A673 (cell line): Measurements from ENCODE around the gene MYOZ1. TPM values are rescaled to one million over a fixed set of nuclear protein-coding genes. Genes with fewer than 3 reads are reported as not detected.

ENCODE experiments used
- BruUV-seq: library from RNA; stranded (reverse); fragments of 400-500 nt; replicated peaks from 2 replicates; lab custom pipeline; 2021; lab: Mats Ljungman, UMichigan
- CTCF ChIA-PET: fragments of 300-600 bp; sonication (Branson Sonifier 250); formaldehyde crosslinking; loops from one replicate; lab custom pipeline; 2022; ENCODE audit warnings: antibody characterized with exemption; lab: Charles Lee
- POLR2A ChIA-PET: fragments of 300-600 bp; sonication (Branson Sonifier 250); formaldehyde crosslinking; loops from one replicate; lab custom pipeline; 2022; ENCODE audit warnings: antibody characterized with exemption; ENCODE audit not compliant: low non-redundant PET; lab: Charles Lee
- DNase-seq: peaks from one replicate; pipeline ENCODE4 v3.0.0-alpha.2; 2015; ENCODE audit warnings: low spot score
- H3K27ac ChIP-seq: fragments of 200-600 bp; sonication (generic); 2 replicates; pipeline ENCODE4 v1.5.1; 2016; ENCODE audit warnings: mixed run types, low read depth, mild to moderate bottlenecking, mixed read lengths, antibody characterized with exemption, low read length; ENCODE audit not compliant: poor library complexity, severe bottlenecking
- H3K27me3 ChIP-seq: fragments of 200-600 bp; sonication (generic); replicated peaks from 2 replicates; pipeline ENCODE4 v1.6.1; 2017; ENCODE audit warnings: mixed run types, low read depth, mild to moderate bottlenecking, mixed read lengths, antibody characterized with exemption, low read length; ENCODE audit not compliant: insufficient read depth, poor library complexity
- H3K36me3 ChIP-seq: fragments of 200-600 bp; sonication (generic); 2 replicates; pipeline ENCODE4 v1.6.1; 2016; ENCODE audit warnings: mixed run types, mild to moderate bottlenecking, mixed read lengths, antibody characterized with exemption, low read length; ENCODE audit not compliant: insufficient read depth, poor library complexity, severe bottlenecking
- H3K4me1 ChIP-seq: fragments of 200-600 bp; sonication (generic); 2 replicates; pipeline ENCODE4 v1.6.1; 2017; ENCODE audit warnings: mixed run types, mild to moderate bottlenecking, mixed read lengths, antibody characterized with exemption, low read length; ENCODE audit not compliant: insufficient read depth, poor library complexity, severe bottlenecking
- H3K4me3 ChIP-seq: fragments of 200-600 bp; sonication (generic); 2 replicates; pipeline ENCODE4 v1.5.1; 2016; ENCODE audit warnings: low read depth, mixed run types, mild to moderate bottlenecking, mixed read lengths, low read length; ENCODE audit not compliant: poor library complexity, severe bottlenecking
- H3K9me3 ChIP-seq: fragments of 200-600 bp; sonication (generic); 2 replicates; pipeline ENCODE4 v1.6.1; 2016; ENCODE audit warnings: mixed run types, low read depth, mild to moderate bottlenecking, mixed read lengths, antibody characterized with exemption, low read length; ENCODE audit not compliant: poor library complexity, severe bottlenecking
- EZH2 ChIP-seq: fragments of 200-600 bp; sonication (generic); IDR thresholded peaks from 2 replicates; pipeline ENCODE4 v1.6.1; 2017; ENCODE audit warnings: borderline replicate concordance, low read depth, mild to moderate bottlenecking, mixed read lengths, antibody characterized with exemption, low read length; ENCODE audit not compliant: poor library complexity, severe bottlenecking
- intact Hi-C: fragments of 100-400 bp; cut with micrococcal nuclease; formaldehyde crosslinking; loops from one replicate; pipeline ENCODE4 v1.10.0; 2022; ENCODE audit not compliant: unreplicated experiment
- total RNA-seq: library from RNA; stranded (reverse); gene quantifications from 2 replicates; pipeline ENCODE4 v1.2.3, GENCODE V29; 2021
- TF ChIP-seq, protein P1 (sequence below): fragments of 300-800, 200-600 bp; sonication (generic); conservative IDR thresholded peaks from 2 replicates; pipeline ENCODE4 v1.5.1; 2017; ENCODE audit warnings: low read depth, mild to moderate bottlenecking, antibody characterized with exemption, low read length, moderate library complexity, mixed read lengths

Gene MYOZ1
- total RNA-seq, 1 experiment from 2014 or later = 0.19 TPM

DNA sequence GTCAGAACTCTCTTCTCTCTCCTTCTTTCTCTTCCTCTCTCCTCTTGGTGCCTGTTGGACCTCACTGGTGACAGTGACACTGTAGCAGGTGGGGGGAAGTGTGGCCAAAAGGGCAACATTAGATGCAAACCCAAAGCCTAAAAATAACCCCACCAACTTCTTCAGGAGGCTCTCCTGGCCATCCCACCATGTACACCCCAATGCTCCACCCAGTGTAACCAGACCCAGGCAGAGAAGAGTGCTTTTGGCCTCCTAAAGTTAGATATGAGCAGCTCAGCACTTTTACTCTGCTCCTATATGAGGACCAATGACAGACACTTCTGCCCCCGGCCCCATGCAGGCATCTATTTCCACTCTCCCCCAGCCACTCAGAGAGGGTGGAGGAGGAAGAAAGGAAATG lies 5.5 kb downstream of the MYOZ1 start:
- Histone ChIP-seq H3K27me3 (no peaks in the 10 kb centered on the region), H3K4me3 (no peak overlapping the region), H3K9me3 (no peaks in the 10 kb centered on the region), H3K36me3 (no peaks in the 10 kb centered on the region), H3K27ac (no peak overlapping the region), H3K4me1 (no peaks in the 10 kb centered on the region)
- ChIA-PET POLR2A (interaction anchor here (0.6 kb wide), 1 partner anchor 10 kb away, joined by 3 read pairs; no protein-coding TSS in a partner anchor), CTCF (no interaction called here)
- TF ChIP-seq EZH2 = no peak
- TF ChIP-seq, protein P1, sequence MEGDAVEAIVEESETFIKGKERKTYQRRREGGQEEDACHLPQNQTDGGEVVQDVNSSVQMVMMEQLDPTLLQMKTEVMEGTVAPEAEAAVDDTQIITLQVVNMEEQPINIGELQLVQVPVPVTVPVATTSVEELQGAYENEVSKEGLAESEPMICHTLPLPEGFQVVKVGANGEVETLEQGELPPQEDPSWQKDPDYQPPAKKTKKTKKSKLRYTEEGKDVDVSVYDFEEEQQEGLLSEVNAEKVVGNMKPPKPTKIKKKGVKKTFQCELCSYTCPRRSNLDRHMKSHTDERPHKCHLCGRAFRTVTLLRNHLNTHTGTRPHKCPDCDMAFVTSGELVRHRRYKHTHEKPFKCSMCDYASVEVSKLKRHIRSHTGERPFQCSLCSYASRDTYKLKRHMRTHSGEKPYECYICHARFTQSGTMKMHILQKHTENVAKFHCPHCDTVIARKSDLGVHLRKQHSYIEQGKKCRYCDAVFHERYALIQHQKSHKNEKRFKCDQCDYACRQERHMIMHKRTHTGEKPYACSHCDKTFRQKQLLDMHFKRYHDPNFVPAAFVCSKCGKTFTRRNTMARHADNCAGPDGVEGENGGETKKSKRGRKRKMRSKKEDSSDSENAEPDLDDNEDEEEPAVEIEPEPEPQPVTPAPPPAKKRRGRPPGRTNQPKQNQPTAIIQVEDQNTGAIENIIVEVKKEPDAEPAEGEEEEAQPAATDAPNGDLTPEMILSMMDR = no peak
- no TSS peak for BruUV-seq
- intact Hi-C loops = no loop called here
- DNase-seq = no peak

DNA sequence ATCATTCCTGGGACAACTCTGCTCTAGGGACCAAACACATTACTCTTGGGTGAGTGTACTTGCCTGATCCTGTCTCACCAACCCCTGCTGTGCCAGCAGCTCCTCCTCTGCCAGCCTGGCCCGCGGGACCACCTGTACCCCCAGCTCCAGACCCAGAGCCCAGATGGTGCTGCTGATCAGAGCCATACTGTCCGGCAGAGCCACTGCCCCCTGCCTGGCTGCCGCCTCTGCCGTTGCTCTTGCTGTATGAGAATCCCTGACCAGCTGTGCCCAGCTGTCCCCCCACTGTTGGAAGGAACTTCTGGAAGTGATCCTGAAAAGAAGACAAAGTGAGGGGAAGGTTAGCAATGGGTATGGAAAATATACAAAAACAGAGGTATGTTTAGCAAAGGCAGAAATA lies 6.9 kb downstream of the MYOZ1 start:
- TF ChIP-seq, protein P1 = no peak
- no peak for TF ChIP-seq EZH2
- H3K4me3 ChIP-seq = no peak overlapping the region
- no peaks in the 10 kb centered on the region for H3K36me3 ChIP-seq
- ChIA-PET POLR2A (interaction anchor here (0.5 kb wide), 1 partner anchor 82 kb away, joined by 6 read pairs; no protein-coding TSS in a partner anchor), CTCF (no interaction called here)
- BruUV-seq = no TSS peak
- intact Hi-C loops = no loop called here
- no peaks in the 10 kb centered on the region for H3K9me3 ChIP-seq
- DNase-seq = no peak
- no peaks in the 10 kb centered on the region for H3K27me3 ChIP-seq
- H3K27ac ChIP-seq = no peak overlapping the region
- H3K4me1 ChIP-seq = no peaks in the 10 kb centered on the region

DNA sequence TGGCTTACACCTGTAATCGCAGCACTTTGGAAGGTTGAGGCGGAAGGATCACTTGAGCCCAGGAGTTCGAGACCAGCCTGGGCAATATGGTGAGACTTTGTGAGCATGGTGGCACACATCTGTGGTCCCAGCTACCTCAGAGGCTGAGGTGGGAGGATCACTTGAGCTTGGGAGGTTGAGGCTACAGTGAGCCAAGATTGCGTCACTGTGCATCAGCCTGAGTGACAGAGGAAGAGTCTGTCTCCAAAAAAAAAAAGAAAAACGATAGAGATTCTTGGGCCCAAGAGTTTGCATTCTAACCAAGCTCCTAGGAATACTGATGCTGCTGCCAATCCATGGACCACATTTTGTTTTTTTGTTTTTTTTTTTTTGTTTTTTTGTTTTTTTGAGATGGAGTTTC lies 12.1 kb downstream of the MYOZ1 start:
- Histone ChIP-seq H3K36me3 (no peaks in the 10 kb centered on the region), H3K4me3 (no peak overlapping the region), H3K4me1 (peaks cover 6% of the 10 kb centered on the region), H3K27me3 (no peaks in the 10 kb centered on the region), H3K9me3 (no peaks in the 10 kb centered on the region), H3K27ac (no peak overlapping the region)
- no TSS peak for BruUV-seq
- no peak for DNase-seq
- ChIA-PET POLR2A (interaction anchor here (0.6 kb wide), 1 partner anchor 341 kb away, joined by 3 read pairs; no protein-coding TSS in a partner anchor), CTCF (no interaction called here)
- intact Hi-C loops = no loop called here
- no peak for TF ChIP-seq EZH2
- TF ChIP-seq, protein P1 = no peak
